ENCODE results near the gene AUTS2.

Gene AUTS2

GRCh38 chr7:70460562-70460961 lies 862.3 kb downstream of the AUTS2 start:
- no peak for DNase-seq (ENCODE audit: low spot score)

- no peak for DNase-seq (ENCODE audit: low spot score)
Measured at GRCh38 chr7:70463352-70463938, 865.2 kb downstream of the AUTS2 start.

- DNase-seq (ENCODE audit: low spot score) = no peak
Measured at GRCh38 chr7:70466725-70467364, 868.6 kb downstream of the AUTS2 start.

GRCh38 chr7:70470746-70471145 lies 872.5 kb downstream of the AUTS2 start:
- no peak for DNase-seq (ENCODE audit: low spot score)

GRCh38 chr7:70472601-70473237 lies 874.4 kb downstream of the AUTS2 start:
- no peak for DNase-seq (ENCODE audit: low spot score)

GRCh38 chr7:70474639-70475234 lies 876.5 kb downstream of the AUTS2 start:
- no peak for DNase-seq (ENCODE audit: low spot score)

- DNase-seq (ENCODE audit: low spot score) = no peak
Measured at GRCh38 chr7:70477036-70478010, 879.0 kb downstream of the AUTS2 start.

- no peak for DNase-seq (ENCODE audit: low spot score)
Measured at GRCh38 chr7:70479153-70480021, 881.1 kb downstream of the AUTS2 start.

GRCh38 chr7:70480927-70481569 lies 882.8 kb downstream of the AUTS2 start:
- DNase-seq (ENCODE audit: low spot score) = no peak

- no peak for DNase-seq (ENCODE audit: low spot score)
Measured at GRCh38 chr7:70481570-70482123, 883.4 kb downstream of the AUTS2 start.

GRCh38 chr7:70484255-70484654 lies 886.0 kb downstream of the AUTS2 start:
- DNase-seq (ENCODE audit: low spot score) = no peak

GRCh38 chr7:70486977-70487376 lies 888.7 kb downstream of the AUTS2 start:
- DNase-seq (ENCODE audit: low spot score) = no peak

- no peak for DNase-seq (ENCODE audit: low spot score)
Measured at GRCh38 chr7:70487428-70487827, 889.2 kb downstream of the AUTS2 start.

GRCh38 chr7:70487886-70488285 lies 889.6 kb downstream of the AUTS2 start:
- no peak for DNase-seq (ENCODE audit: low spot score)

GRCh38 chr7:70489813-70490212 lies 891.5 kb downstream of the AUTS2 start:
- DNase-seq (ENCODE audit: low spot score) = no peak

GRCh38 chr7:70492625-70493024 lies 894.4 kb downstream of the AUTS2 start:
- no peak for DNase-seq (ENCODE audit: low spot score)

GRCh38 chr7:70494225-70495032 lies 896.2 kb downstream of the AUTS2 start:
- no peak for DNase-seq (ENCODE audit: low spot score)

- no peak for DNase-seq (ENCODE audit: low spot score)
Measured at GRCh38 chr7:70495033-70495376, 896.7 kb downstream of the AUTS2 start.

- no peak for DNase-seq (ENCODE audit: low spot score)
Measured at GRCh38 chr7:70497793-70498192, 899.5 kb downstream of the AUTS2 start.
